SK-N-SH (cell line): ENCODE measurements around the gene IGFL4. TPM values are rescaled to one million over a fixed set of nuclear protein-coding genes. Genes with fewer than 3 reads are reported as not detected.

Experiments
- CTCF ChIA-PET: fragments of 300-600, 350-600 bp; formaldehyde crosslinking; extraction: SDS; loops from one replicate; lab custom pipeline; 2021; lab: Yijun Ruan, JAX
- POLR2A ChIA-PET: fragments of 350-600 bp; sonication (Branson Sonifier 250); formaldehyde crosslinking; extraction: SDS; loops from one replicate; lab custom pipeline; 2020; ENCODE audit warnings: antibody characterized with exemption, inconsistent platforms; lab: Yijun Ruan, JAX
- DNase-seq: peaks from one replicate; pipeline ENCODE4 v3.0.0; 2012
- H2AFZ ChIP-seq: fragments of 200-600 bp; sonication (generic); 2 replicates; pipeline ENCODE4 v1.8.1; 2016; ENCODE audit warnings: antibody characterized with exemption, mild to moderate bottlenecking, low read depth
- H3F3A ChIP-seq: fragments of 200-600 bp; sonication (generic); replicated peaks from 2 replicates; pipeline ENCODE3; 2016; ENCODE audit warnings: antibody characterized with exemption, mild to moderate bottlenecking; ENCODE audit not compliant: insufficient read depth
- H3K27ac ChIP-seq, 2 experiments: fragments of 200-500 bp in 1 of 2; fragments of 200-600 bp in 1 of 2; sonication (Bioruptor generic) in 1 of 2; sonication (generic), shearing (Covaris generic) in 1 of 2; 2 replicates each; pipeline versions ENCODE4 v1.5.1 to v1.6.1; 2014 to 2016; ENCODE audit warnings: low read depth in 2 of 2, inconsistent platforms in 1 of 2, low read length in 1 of 2, mild to moderate bottlenecking in 1 of 2, mixed read lengths in 1 of 2
- H3K27me3 ChIP-seq: fragments of 200-600 bp; sonication (generic), shearing (Covaris generic); 2 replicates; pipeline ENCODE4 v1.6.1; 2016; ENCODE audit warnings: mixed run types; ENCODE audit not compliant: insufficient read depth
- H3K36me3 ChIP-seq, 2 experiments: fragments of 200-500 bp in 1 of 2; fragments of 200-600 bp in 1 of 2; sonication (Bioruptor generic) in 1 of 2; sonication (generic) in 1 of 2; replicated peaks in 1 of 2; 2 replicates each; pipeline versions ENCODE3 to v1.5.1; 2014 to 2016; ENCODE audit warnings: low read length in 1 of 2, mild to moderate bottlenecking in 1 of 2; ENCODE audit not compliant: insufficient read depth in 2 of 2, control insufficient read depth in 1 of 2
- H3K4me1 ChIP-seq, 2 experiments: fragments of 200-500 bp in 1 of 2; fragments of 200-600 bp in 1 of 2; sonication (Bioruptor generic) in 1 of 2; sonication (generic), shearing (Covaris generic) in 1 of 2; 2 replicates each; pipeline versions ENCODE4 v1.5.1 to v1.6.1; 2014 to 2016; ENCODE audit warnings: low read depth in 1 of 2, low read length in 1 of 2, mixed run types in 1 of 2; ENCODE audit not compliant: insufficient read depth in 2 of 2, control insufficient read depth in 1 of 2
- H3K4me2 ChIP-seq: fragments of 200-600 bp; sonication (generic), shearing (Covaris generic); 2 replicates; pipeline ENCODE4 v1.6.1; 2017; ENCODE audit warnings: mixed run types
- H3K4me3 ChIP-seq, 2 experiments: fragments of 200-500 bp in 1 of 2; fragments of 200-600 bp in 1 of 2; sonication (Bioruptor generic) in 1 of 2; sonication (generic), shearing (Covaris generic) in 1 of 2; 2 replicates each; pipeline versions ENCODE4 v1.5.1 to v1.8.1; 2014 to 2016; ENCODE audit warnings: low read depth in 2 of 2, inconsistent platforms in 1 of 2, low read length in 1 of 2, mild to moderate bottlenecking in 1 of 2, mixed read lengths in 1 of 2, moderate library complexity in 1 of 2
- H3K79me2 ChIP-seq: fragments of 200-600 bp; sonication (generic); 2 replicates; pipeline ENCODE4 v1.8.1; 2017; ENCODE audit warnings: mild to moderate bottlenecking; ENCODE audit not compliant: insufficient read depth
- H3K9ac ChIP-seq: fragments of 200-600 bp; sonication (generic); 2 replicates; pipeline ENCODE4 v1.6.1; 2017; ENCODE audit warnings: mixed run types
- H3K9me2 ChIP-seq: fragments of 200-600 bp; sonication (generic); 2 replicates; pipeline ENCODE4 v1.6.1; 2017; ENCODE audit warnings: mixed run types
- H3K9me3 ChIP-seq: fragments of 200-600 bp; sonication (generic); 2 replicates; pipeline ENCODE4 v1.6.1; 2017; ENCODE audit warnings: mixed run types, mild to moderate bottlenecking, moderate library complexity
- H4K20me1 ChIP-seq: fragments of 200-600 bp; sonication (generic); 2 replicates; pipeline ENCODE4 v1.6.1; 2017; ENCODE audit warnings: mild to moderate bottlenecking, mixed run types; ENCODE audit not compliant: insufficient read depth
- CHD2 ChIP-seq: fragments of 150-350 bp; IDR thresholded peaks from 2 replicates; pipeline ENCODE4 v1.6.1; 2018; ENCODE audit warnings: low read length; ENCODE audit not compliant: partially characterized antibody
- EP300 ChIP-seq, 2 experiments: IDR thresholded peaks; 2 replicates each; pipeline versions ENCODE4 v1.4.0 to v1.6.1; 2012; ENCODE audit warnings: borderline replicate concordance in 1 of 2, low read depth in 1 of 2, low read length in 1 of 2
- EZH2phosphoT487 ChIP-seq: fragments of 200-600 bp; sonication (generic); IDR thresholded peaks from 2 replicates; pipeline ENCODE4 v1.6.1; 2017; ENCODE audit warnings: low read depth, mixed run types, mild to moderate bottlenecking, antibody characterized with exemption, moderate library complexity, borderline replicate concordance
- FOXJ3 ChIP-seq: sonication (generic); formaldehyde crosslinking; IDR thresholded peaks from 2 replicates; pipeline ENCODE4 v1.5.1; 2020; ENCODE audit warnings: mild to moderate bottlenecking, missing genetic modification reagents
- FOXM1 ChIP-seq: IDR thresholded peaks from 2 replicates; pipeline ENCODE4 v1.4.0; 2012; ENCODE audit warnings: low read depth, mild to moderate bottlenecking
- GABPA ChIP-seq: IDR thresholded peaks from 2 replicates; pipeline ENCODE4 v1.4.0; 2012; ENCODE audit warnings: low read depth, mild to moderate bottlenecking
- GATA2 ChIP-seq: sonication (generic); formaldehyde crosslinking; IDR thresholded peaks from 2 replicates; pipeline ENCODE4 v1.5.0; 2020; ENCODE audit warnings: mild to moderate bottlenecking, missing genetic modification reagents
- JUND ChIP-seq: IDR thresholded peaks from 2 replicates; pipeline ENCODE4 v1.4.0; 2012
- MEF2A ChIP-seq: IDR thresholded peaks from 2 replicates; pipeline ENCODE4 v1.4.0; 2012; ENCODE audit warnings: low read depth, borderline replicate concordance
- NFIC ChIP-seq: IDR thresholded peaks from 2 replicates; pipeline ENCODE4 v1.4.0; 2012; ENCODE audit warnings: borderline replicate concordance
- NRF1 ChIP-seq: IDR thresholded peaks from 2 replicates; pipeline ENCODE4 v1.6.1; 2012; ENCODE audit warnings: low read depth, mild to moderate bottlenecking, low read length
- POLR2AphosphoS5 ChIP-seq: IDR thresholded peaks from 2 replicates; pipeline ENCODE4 v1.6.1; 2012; ENCODE audit warnings: low read depth, low read length
- RAD21 ChIP-seq: IDR thresholded peaks from 2 replicates; pipeline ENCODE4 v1.6.1; 2012; ENCODE audit warnings: mild to moderate bottlenecking, low read length
- RCOR1 ChIP-seq: fragments of 150-350 bp; IDR thresholded peaks from 2 replicates; pipeline ENCODE4 v1.6.1; 2017; ENCODE audit warnings: antibody characterized with exemption, low read length
- SIN3A ChIP-seq: IDR thresholded peaks from 2 replicates; pipeline ENCODE4 v1.6.1; 2012; ENCODE audit warnings: low read depth, mild to moderate bottlenecking, low read length, moderate library complexity, borderline replicate concordance
- SMC3 ChIP-seq: IDR thresholded peaks from 2 replicates; pipeline ENCODE4 v1.6.1; 2012; ENCODE audit warnings: low read depth, low read length, improper control_type of control experiment
- TAF1 ChIP-seq: IDR thresholded peaks from 2 replicates; pipeline ENCODE4 v1.6.1; 2012; ENCODE audit warnings: low read depth, mild to moderate bottlenecking, low read length, moderate library complexity, borderline replicate concordance
- TCF12 ChIP-seq: IDR thresholded peaks from 2 replicates; pipeline ENCODE4 v1.4.0; 2012
- YY1 ChIP-seq: IDR thresholded peaks from 2 replicates; pipeline ENCODE4 v1.4.0; 2012; ENCODE audit warnings: low read depth, mild to moderate bottlenecking
- ZBTB33 ChIP-seq: IDR thresholded peaks from 2 replicates; pipeline ENCODE4 v1.4.0; 2012; ENCODE audit warnings: low read depth, borderline replicate concordance
- WGBS: methylation state at CpG from one replicate; pipeline ENCODE4 v1.1.6; 2017; ENCODE audit warnings: low lambda C conversion rate; 5-methylcytosine and 5-hydroxymethylcytosine counted together
- polyA plus RNA-seq, 3 experiments: library from polyadenylated mRNA; depleted of rRNA; stranded (reverse); fragments of >200 nt; gene quantifications; 2 replicates each; pipeline ENCODE4 v1.2.3, GENCODE V29; 2012
- TF ChIP-seq, protein P1 (sequence below): fragments of 200-600 bp; sonication (generic); IDR thresholded peaks from 2 replicates; pipeline ENCODE4 v1.6.1; 2017; ENCODE audit warnings: antibody characterized with exemption, mild to moderate bottlenecking, moderate library complexity
- TF ChIP-seq, protein P2 (sequence below): fragments of 150-350 bp; IDR thresholded peaks from 2 replicates; pipeline ENCODE4 v1.6.1; 2017; ENCODE audit warnings: antibody characterized with exemption, low read length, low read depth, borderline replicate concordance
- TF ChIP-seq, protein P3 (sequence below): IDR thresholded peaks from 2 replicates; pipeline ENCODE4 v1.6.1; 2012; ENCODE audit warnings: mild to moderate bottlenecking, low read depth, low read length, moderate library complexity
- TF ChIP-seq, protein P4 (sequence below): IDR thresholded peaks from 2 replicates; pipeline ENCODE4 v1.4.0; 2012; ENCODE audit warnings: low read depth, borderline replicate concordance

The IGFL4 gene
- polyA plus RNA-seq, 1 of the 3 experiments (the other 2 are of a cell fraction): not detected

DNA sequence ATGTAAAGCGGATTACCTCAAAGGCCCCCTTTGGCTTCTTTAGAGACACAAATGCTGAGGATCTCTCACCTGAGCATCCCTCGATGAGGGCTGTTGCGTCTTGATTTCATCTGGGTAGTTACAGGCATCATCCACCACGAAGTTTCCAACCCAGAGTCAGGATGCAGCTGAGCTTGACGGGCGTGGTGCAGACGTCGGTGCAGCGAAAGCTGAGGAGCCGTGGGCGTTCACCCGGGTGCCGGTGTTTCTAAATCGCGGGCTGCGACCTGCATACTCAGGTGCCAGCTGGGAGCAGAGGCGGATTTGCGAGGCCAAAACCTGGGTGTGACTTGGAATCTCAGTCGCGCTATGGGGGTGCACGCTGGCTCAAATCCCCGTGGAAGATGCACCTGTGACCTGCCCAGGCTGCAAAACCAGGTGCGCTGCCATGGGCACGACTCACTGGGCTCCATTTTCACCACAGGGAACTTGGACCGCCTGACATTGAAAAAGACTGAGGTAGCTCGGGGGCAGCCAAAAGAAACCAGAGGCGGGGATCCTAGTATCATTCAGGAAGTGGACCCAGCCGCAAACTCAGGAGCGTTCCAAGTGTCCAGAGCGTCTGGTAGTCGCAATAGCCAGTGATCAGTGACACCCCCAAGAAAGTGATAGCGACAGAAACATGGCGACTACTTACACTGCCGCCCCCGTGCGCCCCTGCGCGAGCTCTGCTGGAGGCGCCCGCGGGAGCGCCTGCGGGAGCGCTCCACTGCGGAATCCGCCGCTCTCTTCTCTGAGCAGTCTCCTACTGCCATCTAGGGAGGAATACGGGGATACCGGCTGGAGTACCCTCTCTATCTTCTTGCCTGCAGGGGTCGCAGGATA is 36.4 kb upstream of the IGFL4 start:
- Histone ChIP-seq H3K9me2 (no peaks in the 10 kb centered on the region), H3K27ac (no peak overlapping the region), H3K4me2 (peak overlapping the region; percentile 79), H2AFZ (peak overlapping the region; percentile 50; the same call in 1 of the 2 replicates), H3K36me3 (no peaks in the 10 kb centered on the region), H3K27me3 (peaks cover 27% of the 10 kb centered on the region), H3K9me3 (no peaks in the 10 kb centered on the region), H3K9ac (no peak overlapping the region), H4K20me1 (no peaks in the 10 kb centered on the region), H3K79me2 (no peaks in the 10 kb centered on the region), H3K4me3 (peak overlapping the region; percentile 39 to 52), H3K4me1 (peaks cover 8 to 20% of the 10 kb centered on the region in 2 experiments; a peak in 2 of 4 replicates), H3F3A (peaks cover 27% of the 10 kb centered on the region)
- CTCF ChIA-PET: interaction anchor here (0.6 to 10.3 kb wide), 41 partner anchors 9 to 412 kb away, joined by 3 to 132 read pairs (median 4); partner anchors contain the start of genes IGFL4 and PGLYRP1
- 2% methylated on average over 18 of the region's 50 CpGs for WGBS
- peak; percentile 90 for DNase-seq
- POLR2A ChIA-PET: no interaction called here
- TF ChIP-seq, protein P1, sequence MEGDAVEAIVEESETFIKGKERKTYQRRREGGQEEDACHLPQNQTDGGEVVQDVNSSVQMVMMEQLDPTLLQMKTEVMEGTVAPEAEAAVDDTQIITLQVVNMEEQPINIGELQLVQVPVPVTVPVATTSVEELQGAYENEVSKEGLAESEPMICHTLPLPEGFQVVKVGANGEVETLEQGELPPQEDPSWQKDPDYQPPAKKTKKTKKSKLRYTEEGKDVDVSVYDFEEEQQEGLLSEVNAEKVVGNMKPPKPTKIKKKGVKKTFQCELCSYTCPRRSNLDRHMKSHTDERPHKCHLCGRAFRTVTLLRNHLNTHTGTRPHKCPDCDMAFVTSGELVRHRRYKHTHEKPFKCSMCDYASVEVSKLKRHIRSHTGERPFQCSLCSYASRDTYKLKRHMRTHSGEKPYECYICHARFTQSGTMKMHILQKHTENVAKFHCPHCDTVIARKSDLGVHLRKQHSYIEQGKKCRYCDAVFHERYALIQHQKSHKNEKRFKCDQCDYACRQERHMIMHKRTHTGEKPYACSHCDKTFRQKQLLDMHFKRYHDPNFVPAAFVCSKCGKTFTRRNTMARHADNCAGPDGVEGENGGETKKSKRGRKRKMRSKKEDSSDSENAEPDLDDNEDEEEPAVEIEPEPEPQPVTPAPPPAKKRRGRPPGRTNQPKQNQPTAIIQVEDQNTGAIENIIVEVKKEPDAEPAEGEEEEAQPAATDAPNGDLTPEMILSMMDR: peak; percentile 99
- TF ChIP-seq JUND: no peak
- peak; percentile 95; the same call in 1 of the 2 replicates for TF ChIP-seq EZH2phosphoT487
- TF ChIP-seq SMC3: peak; percentile 89
- no peak for TF ChIP-seq NFIC
- TF ChIP-seq MEF2A: no peak
- TF ChIP-seq YY1: no peak
- peak; percentile 83 for TF ChIP-seq RAD21
- TF ChIP-seq GABPA: no peak
- no peak for TF ChIP-seq TAF1
- no peak for TF ChIP-seq ZBTB33
- TF ChIP-seq RCOR1: no peak
- TF ChIP-seq, protein P2, sequence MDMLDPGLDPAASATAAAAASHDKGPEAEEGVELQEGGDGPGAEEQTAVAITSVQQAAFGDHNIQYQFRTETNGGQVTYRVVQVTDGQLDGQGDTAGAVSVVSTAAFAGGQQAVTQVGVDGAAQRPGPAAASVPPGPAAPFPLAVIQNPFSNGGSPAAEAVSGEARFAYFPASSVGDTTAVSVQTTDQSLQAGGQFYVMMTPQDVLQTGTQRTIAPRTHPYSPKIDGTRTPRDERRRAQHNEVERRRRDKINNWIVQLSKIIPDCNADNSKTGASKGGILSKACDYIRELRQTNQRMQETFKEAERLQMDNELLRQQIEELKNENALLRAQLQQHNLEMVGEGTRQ: no peak
- TF ChIP-seq, protein P3, sequence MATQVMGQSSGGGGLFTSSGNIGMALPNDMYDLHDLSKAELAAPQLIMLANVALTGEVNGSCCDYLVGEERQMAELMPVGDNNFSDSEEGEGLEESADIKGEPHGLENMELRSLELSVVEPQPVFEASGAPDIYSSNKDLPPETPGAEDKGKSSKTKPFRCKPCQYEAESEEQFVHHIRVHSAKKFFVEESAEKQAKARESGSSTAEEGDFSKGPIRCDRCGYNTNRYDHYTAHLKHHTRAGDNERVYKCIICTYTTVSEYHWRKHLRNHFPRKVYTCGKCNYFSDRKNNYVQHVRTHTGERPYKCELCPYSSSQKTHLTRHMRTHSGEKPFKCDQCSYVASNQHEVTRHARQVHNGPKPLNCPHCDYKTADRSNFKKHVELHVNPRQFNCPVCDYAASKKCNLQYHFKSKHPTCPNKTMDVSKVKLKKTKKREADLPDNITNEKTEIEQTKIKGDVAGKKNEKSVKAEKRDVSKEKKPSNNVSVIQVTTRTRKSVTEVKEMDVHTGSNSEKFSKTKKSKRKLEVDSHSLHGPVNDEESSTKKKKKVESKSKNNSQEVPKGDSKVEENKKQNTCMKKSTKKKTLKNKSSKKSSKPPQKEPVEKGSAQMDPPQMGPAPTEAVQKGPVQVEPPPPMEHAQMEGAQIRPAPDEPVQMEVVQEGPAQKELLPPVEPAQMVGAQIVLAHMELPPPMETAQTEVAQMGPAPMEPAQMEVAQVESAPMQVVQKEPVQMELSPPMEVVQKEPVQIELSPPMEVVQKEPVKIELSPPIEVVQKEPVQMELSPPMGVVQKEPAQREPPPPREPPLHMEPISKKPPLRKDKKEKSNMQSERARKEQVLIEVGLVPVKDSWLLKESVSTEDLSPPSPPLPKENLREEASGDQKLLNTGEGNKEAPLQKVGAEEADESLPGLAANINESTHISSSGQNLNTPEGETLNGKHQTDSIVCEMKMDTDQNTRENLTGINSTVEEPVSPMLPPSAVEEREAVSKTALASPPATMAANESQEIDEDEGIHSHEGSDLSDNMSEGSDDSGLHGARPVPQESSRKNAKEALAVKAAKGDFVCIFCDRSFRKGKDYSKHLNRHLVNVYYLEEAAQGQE: no peak
- TF ChIP-seq, protein P4, sequence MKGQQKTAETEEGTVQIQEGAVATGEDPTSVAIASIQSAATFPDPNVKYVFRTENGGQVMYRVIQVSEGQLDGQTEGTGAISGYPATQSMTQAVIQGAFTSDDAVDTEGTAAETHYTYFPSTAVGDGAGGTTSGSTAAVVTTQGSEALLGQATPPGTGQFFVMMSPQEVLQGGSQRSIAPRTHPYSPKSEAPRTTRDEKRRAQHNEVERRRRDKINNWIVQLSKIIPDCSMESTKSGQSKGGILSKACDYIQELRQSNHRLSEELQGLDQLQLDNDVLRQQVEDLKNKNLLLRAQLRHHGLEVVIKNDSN: no peak
- TF ChIP-seq NRF1: no peak
- no peak for TF ChIP-seq EP300 (IDR thresholded peaks at IDR 0.05; ENCODE audit: borderline replicate concordance in 1 of 2, low read depth in 1 of 2, low read length in 1 of 2)
- no peak for TF ChIP-seq GATA2 (CRISPR knock-in tag)
- no peak for TF ChIP-seq FOXJ3 (CRISPR knock-in tag)
- no peak for TF ChIP-seq POLR2AphosphoS5
- no peak for TF ChIP-seq SIN3A
- no peak for TF ChIP-seq FOXM1
- TF ChIP-seq TCF12: no peak
- no peak for TF ChIP-seq CHD2
